PC-3 (cell line): ENCODE results near the gene TMC6. TPM values are rescaled to one million over a fixed set of nuclear protein-coding genes. Genes with fewer than 3 reads are reported as not detected.

Experiments used
- ATAC-seq: fragments of 200-7000 bp; cut with Tn5 transposase; 2 replicates; pipeline ENCODE4 v1.9.1; 2020; ENCODE audit warnings: mild to moderate bottlenecking, moderate library complexity
- BruUV-seq: library from RNA; stranded (reverse); fragments of 400-500 nt; replicated peaks from 2 replicates; lab custom pipeline; 2021; lab: Mats Ljungman, UMichigan
- CTCF ChIA-PET: fragments of 300-600 bp; sonication (Branson Sonifier 250); formaldehyde crosslinking; loops from one replicate; lab custom pipeline; 2022; ENCODE audit warnings: antibody characterized with exemption; lab: Charles Lee
- POLR2A ChIA-PET: fragments of 300-600 bp; sonication (Branson Sonifier 250); formaldehyde crosslinking; loops from one replicate; lab custom pipeline; 2022; ENCODE audit warnings: antibody characterized with exemption; ENCODE audit not compliant: unreplicated experiment; lab: Charles Lee
- DNase-seq: peaks from one replicate; pipeline ENCODE4 v3.0.0-alpha.2; 2015
- H2AFZ ChIP-seq: fragments of 300-600 bp; sonication (generic); 2 replicates; pipeline ENCODE4 v1.6.0; 2016; ENCODE audit warnings: antibody characterized with exemption, low read length
- H3F3A ChIP-seq: fragments of 300-600 bp; sonication (generic); one replicate; pipeline ENCODE4 v1.6.0; 2017; ENCODE audit warnings: antibody characterized with exemption, low read length, control low read depth, mild to moderate bottlenecking; ENCODE audit not compliant: unreplicated experiment
- H3K27ac ChIP-seq: fragments of 300-600 bp; sonication (generic); 2 replicates; pipeline ENCODE4 v1.5.1; 2016; ENCODE audit warnings: mild to moderate bottlenecking, low read length
- H3K27me3 ChIP-seq: fragments of 300-600 bp; sonication (generic); 2 replicates; pipeline ENCODE4 v1.6.1; 2016; ENCODE audit warnings: low read length, mixed read lengths
- H3K36me3 ChIP-seq: fragments of 300-600 bp; sonication (generic); 2 replicates; pipeline ENCODE4 v1.6.1; 2016; ENCODE audit warnings: low read depth, mixed run types, low read length, mixed read lengths
- H3K4me1 ChIP-seq: fragments of 300-600 bp; sonication (generic); 2 replicates; pipeline ENCODE4 v1.5.1; 2016; ENCODE audit warnings: low read length; ENCODE audit not compliant: insufficient read depth
- H3K4me2 ChIP-seq: fragments of 300-600 bp; sonication (generic); 2 replicates; pipeline ENCODE4 v1.6.0; 2016; ENCODE audit warnings: low read length
- H3K4me3 ChIP-seq: fragments of 300-600 bp; sonication (generic); 2 replicates; pipeline ENCODE4 v1.5.1; 2016; ENCODE audit warnings: mild to moderate bottlenecking, low read length, mixed read lengths
- H3K79me2 ChIP-seq: fragments of 300-600 bp; sonication (generic); 2 replicates; pipeline ENCODE4 v1.6.1; 2017; ENCODE audit warnings: low read length, mixed read lengths
- H3K9ac ChIP-seq: fragments of 300-600 bp; sonication (generic); 2 replicates; pipeline ENCODE4 v1.6.0; 2016; ENCODE audit warnings: mild to moderate bottlenecking, low read length
- H3K9me2 ChIP-seq: fragments of 300-600 bp; sonication (generic); replicated peaks from 2 replicates; pipeline ENCODE4 v1.6.1; 2016; ENCODE audit warnings: mixed run types, low read length, mixed read lengths
- H3K9me3 ChIP-seq: fragments of 300-600 bp; sonication (generic); 2 replicates; pipeline ENCODE4 v1.6.1; 2016; ENCODE audit warnings: low read length, mixed read lengths
- H4K20me1 ChIP-seq: fragments of 300-600 bp; sonication (generic); 2 replicates; pipeline ENCODE4 v1.6.1; 2016; ENCODE audit warnings: low read length, mixed read lengths
- EZH2 ChIP-seq: fragments of 300-600 bp; sonication (generic); IDR thresholded peaks from one replicate; pipeline ENCODE4 v1.6.1; 2017; ENCODE audit warnings: antibody characterized with exemption, mild to moderate bottlenecking, low read length; ENCODE audit not compliant: unreplicated experiment
- EZH2phosphoT487 ChIP-seq: fragments of 300-600 bp; sonication (generic); IDR thresholded peaks from 2 replicates; pipeline ENCODE4 v1.6.1; 2018; ENCODE audit warnings: mild to moderate bottlenecking, antibody characterized with exemption, low read length, borderline replicate concordance
- intact Hi-C: fragments of 100-400 bp; cut with micrococcal nuclease; formaldehyde crosslinking; loops from 2 replicates; pipeline ENCODE4 v1.9.0; 2023
- total RNA-seq: library from RNA; depleted of rRNA; stranded (reverse); fragments of >200 nt; gene quantifications from 2 replicates; pipeline ENCODE4 v1.2.3, GENCODE V29; 2014
- TF ChIP-seq, protein P1 (sequence below): fragments of 300-600 bp; sonication (generic); conservative IDR thresholded peaks from 2 replicates; pipeline ENCODE4 v1.5.1; 2017; ENCODE audit warnings: antibody characterized with exemption, low read depth, mild to moderate bottlenecking, low read length

The TMC6 gene
- total RNA-seq, 1 experiment from 2014 or later = 97.3 TPM

DNA sequence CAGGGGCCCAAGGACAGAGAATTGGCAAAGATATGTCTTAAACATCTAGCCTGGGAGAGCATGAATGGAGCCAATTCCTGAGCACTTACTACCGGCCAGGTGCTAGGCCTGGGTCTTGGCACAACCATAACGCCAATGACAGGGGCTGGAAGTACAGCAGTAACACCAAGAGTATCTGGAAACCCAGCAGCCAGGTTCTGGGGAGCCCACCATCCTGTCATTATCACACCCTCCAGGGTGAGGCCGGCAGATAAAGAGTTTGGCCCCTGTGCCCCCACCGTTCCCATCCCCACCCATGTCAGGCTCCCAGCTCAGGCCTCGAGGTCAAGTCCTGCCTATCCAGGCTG lies 1.5 kb upstream of the TMC6 start:
- peaks cover 27% of the 10 kb centered on the region for H3K4me1 ChIP-seq
- peaks cover 23% of the 10 kb centered on the region for H3K79me2 ChIP-seq
- no TSS peak for BruUV-seq
- no peak for TF ChIP-seq EZH2
- TF ChIP-seq, protein P1, sequence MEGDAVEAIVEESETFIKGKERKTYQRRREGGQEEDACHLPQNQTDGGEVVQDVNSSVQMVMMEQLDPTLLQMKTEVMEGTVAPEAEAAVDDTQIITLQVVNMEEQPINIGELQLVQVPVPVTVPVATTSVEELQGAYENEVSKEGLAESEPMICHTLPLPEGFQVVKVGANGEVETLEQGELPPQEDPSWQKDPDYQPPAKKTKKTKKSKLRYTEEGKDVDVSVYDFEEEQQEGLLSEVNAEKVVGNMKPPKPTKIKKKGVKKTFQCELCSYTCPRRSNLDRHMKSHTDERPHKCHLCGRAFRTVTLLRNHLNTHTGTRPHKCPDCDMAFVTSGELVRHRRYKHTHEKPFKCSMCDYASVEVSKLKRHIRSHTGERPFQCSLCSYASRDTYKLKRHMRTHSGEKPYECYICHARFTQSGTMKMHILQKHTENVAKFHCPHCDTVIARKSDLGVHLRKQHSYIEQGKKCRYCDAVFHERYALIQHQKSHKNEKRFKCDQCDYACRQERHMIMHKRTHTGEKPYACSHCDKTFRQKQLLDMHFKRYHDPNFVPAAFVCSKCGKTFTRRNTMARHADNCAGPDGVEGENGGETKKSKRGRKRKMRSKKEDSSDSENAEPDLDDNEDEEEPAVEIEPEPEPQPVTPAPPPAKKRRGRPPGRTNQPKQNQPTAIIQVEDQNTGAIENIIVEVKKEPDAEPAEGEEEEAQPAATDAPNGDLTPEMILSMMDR = no peak
- TF ChIP-seq EZH2phosphoT487 = no peak
- H3K4me2 ChIP-seq = no peak overlapping the region
- H3K4me3 ChIP-seq = no peak overlapping the region
- no peaks in the 10 kb centered on the region for H3K27me3 ChIP-seq
- no peaks in the 10 kb centered on the region for H4K20me1 ChIP-seq
- no peaks in the 10 kb centered on the region for H3K9me2 ChIP-seq
- H3K27ac ChIP-seq = no peak overlapping the region
- intact Hi-C loops = no loop called here
- no peak overlapping the region for H3K9ac ChIP-seq
- ATAC-seq (no peak), DNase-seq (no peak)
- POLR2A ChIA-PET = interaction anchor here (0.5 kb wide), 1 partner anchor 10 kb away, joined by 3 read pairs; no protein-coding TSS in a partner anchor
- H3F3A ChIP-seq = peaks cover 3% of the 10 kb centered on the region
- CTCF ChIA-PET = no interaction called here
- H3K9me3 ChIP-seq = no peaks in the 10 kb centered on the region
- H3K36me3 ChIP-seq = peaks cover 2% of the 10 kb centered on the region; the same call in 1 of the 2 replicates
- no peak overlapping the region for H2AFZ ChIP-seq

DNA sequence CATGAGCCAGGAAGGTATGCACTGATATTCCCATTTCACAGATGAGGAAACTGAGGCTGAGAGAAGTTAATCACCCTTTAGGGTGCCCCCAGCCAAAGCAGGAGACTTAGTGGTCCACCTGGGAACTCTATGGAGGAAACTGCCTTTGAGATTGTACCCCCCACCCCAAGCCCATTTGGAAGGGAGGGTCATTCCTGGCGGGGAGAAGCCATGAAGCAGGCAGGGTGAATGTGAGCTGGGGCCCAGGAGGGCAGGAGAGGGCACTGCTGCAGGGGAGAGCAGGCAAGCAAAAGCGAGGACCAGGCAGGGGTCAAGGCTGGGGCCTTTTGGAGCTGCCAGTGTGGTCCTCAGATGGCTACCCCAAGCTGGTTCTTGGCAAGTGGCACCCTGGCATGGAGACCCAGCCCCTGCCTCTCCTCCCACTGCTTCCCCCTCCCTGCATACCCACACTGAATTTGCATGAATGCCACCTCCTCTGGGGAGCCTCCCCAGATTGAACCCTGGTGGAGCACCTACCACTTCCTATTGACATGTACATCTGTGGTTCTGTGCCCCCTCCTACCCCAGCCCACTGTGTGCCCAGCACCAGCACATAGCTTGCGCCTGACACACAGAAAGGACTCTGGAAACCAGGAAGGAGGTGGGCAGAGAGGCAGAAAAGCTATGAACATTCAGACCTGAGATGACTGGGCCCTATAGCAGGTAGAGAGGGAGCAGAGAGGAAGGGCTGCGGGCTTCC lies 965 bp upstream of the TMC6 start:
- H4K20me1 ChIP-seq = no peaks in the 10 kb centered on the region
- ChIA-PET CTCF (interaction anchor here (1.6 kb wide), 1 partner anchor 122 kb away, joined by 3 read pairs; no protein-coding TSS in a partner anchor), POLR2A (interaction anchor here (0.5 to 1.4 kb wide), 3 partner anchors 11 to 989 kb away, joined by 3 to 27 read pairs (median 18); partner anchors contain the start of gene SEC14L1)
- H3K36me3 ChIP-seq = peaks cover 4% of the 10 kb centered on the region; the same call in 1 of the 2 replicates
- H3K9me3 ChIP-seq = no peaks in the 10 kb centered on the region
- peaks cover 27% of the 10 kb centered on the region for H3K4me1 ChIP-seq
- no peak for DNase-seq
- BruUV-seq = no TSS peak
- peak overlapping the region; percentile 94 for H2AFZ ChIP-seq
- peaks cover 3% of the 10 kb centered on the region for H3F3A ChIP-seq
- no peak for ATAC-seq
- H3K4me2 ChIP-seq = peak overlapping the region; percentile 99
- H3K9me2 ChIP-seq = no peaks in the 10 kb centered on the region
- intact Hi-C loops = loop anchor here (2.0 kb wide), 1 partner anchor 57 kb away; the partner anchor contains the start of genes AFMID and TK1
- no peak overlapping the region for H3K9ac ChIP-seq
- H3K27me3 ChIP-seq = no peaks in the 10 kb centered on the region
- peak overlapping the region; percentile 70; the same call in 1 of the 2 replicates for H3K27ac ChIP-seq
- peak overlapping the region; percentile 95 for H3K4me3 ChIP-seq
- TF ChIP-seq, protein P1 = no peak
- no peak for TF ChIP-seq EZH2phosphoT487
- no peak for TF ChIP-seq EZH2
- H3K79me2 ChIP-seq = peaks cover 23% of the 10 kb centered on the region
